HEK293 (cell line): ENCODE measurements around the gene RNF151.

ENCODE experiments used
- GFI1B ChIP-seq: fragments of 450-650 bp; formaldehyde crosslinking; IDR thresholded peaks from 2 replicates; pipeline ENCODE4 v1.5.1; 2016; ENCODE audit warnings: missing biosample characterization, missing genetic modification characterization
- GLIS2 ChIP-seq: fragments of 450-650 bp; formaldehyde crosslinking; IDR thresholded peaks from 2 replicates; pipeline ENCODE4 v1.5.1; 2016; ENCODE audit warnings: missing biosample characterization, missing genetic modification characterization
- KLF16 ChIP-seq: fragments of 450-650 bp; formaldehyde crosslinking; IDR thresholded peaks from 2 replicates; pipeline ENCODE4 v1.5.1; 2017; ENCODE audit warnings: missing biosample characterization, missing genetic modification characterization
- SETDB1 ChIP-seq: IDR thresholded peaks from one replicate; pipeline ENCODE4 v1.6.1; 2017; ENCODE audit warnings: mild to moderate bottlenecking, low read length, moderate library complexity, mixed read lengths; ENCODE audit not compliant: insufficient read length
- ZFP37 ChIP-seq: fragments of 450-650 bp; formaldehyde crosslinking; IDR thresholded peaks from 2 replicates; pipeline ENCODE4 v1.5.1; 2016; ENCODE audit warnings: missing biosample characterization, missing genetic modification characterization
- ZNF24 ChIP-seq: fragments of 450-650 bp; formaldehyde crosslinking; IDR thresholded peaks from 2 replicates; pipeline ENCODE4 v1.5.1; 2016; ENCODE audit warnings: missing biosample characterization, missing genetic modification characterization
- ZNF350 ChIP-seq: fragments of 450-650 bp; formaldehyde crosslinking; IDR thresholded peaks from 2 replicates; pipeline ENCODE4 v1.5.0; 2017; ENCODE audit warnings: missing biosample characterization, mild to moderate bottlenecking, missing genetic modification characterization
- ZNF558 ChIP-seq: fragments of 450-650 bp; formaldehyde crosslinking; IDR thresholded peaks from 2 replicates; pipeline ENCODE4 v1.5.1; 2016; ENCODE audit warnings: missing biosample characterization, missing genetic modification characterization
- ZNF837 ChIP-seq: fragments of 450-650 bp; formaldehyde crosslinking; IDR thresholded peaks from 2 replicates; pipeline ENCODE4 v1.5.1; 2016; ENCODE audit warnings: missing biosample characterization, missing genetic modification characterization
- TF ChIP-seq, protein P1 (sequence below): fragments of 450-650 bp; formaldehyde crosslinking; IDR thresholded peaks from 2 replicates; pipeline ENCODE4 v1.5.1; 2016; ENCODE audit warnings: missing biosample characterization, missing genetic modification characterization
- TF ChIP-seq, protein P2 (sequence below): fragments of 450-650 bp; formaldehyde crosslinking; IDR thresholded peaks from 2 replicates; pipeline ENCODE4 v1.5.1; 2016; ENCODE audit warnings: missing biosample characterization, missing genetic modification characterization, low read depth
- TF ChIP-seq, protein P3 (sequence below): fragments of 450-650 bp; formaldehyde crosslinking; IDR thresholded peaks from 2 replicates; pipeline ENCODE4 v1.5.1; 2016; ENCODE audit warnings: missing biosample characterization, missing genetic modification characterization

DNA sequence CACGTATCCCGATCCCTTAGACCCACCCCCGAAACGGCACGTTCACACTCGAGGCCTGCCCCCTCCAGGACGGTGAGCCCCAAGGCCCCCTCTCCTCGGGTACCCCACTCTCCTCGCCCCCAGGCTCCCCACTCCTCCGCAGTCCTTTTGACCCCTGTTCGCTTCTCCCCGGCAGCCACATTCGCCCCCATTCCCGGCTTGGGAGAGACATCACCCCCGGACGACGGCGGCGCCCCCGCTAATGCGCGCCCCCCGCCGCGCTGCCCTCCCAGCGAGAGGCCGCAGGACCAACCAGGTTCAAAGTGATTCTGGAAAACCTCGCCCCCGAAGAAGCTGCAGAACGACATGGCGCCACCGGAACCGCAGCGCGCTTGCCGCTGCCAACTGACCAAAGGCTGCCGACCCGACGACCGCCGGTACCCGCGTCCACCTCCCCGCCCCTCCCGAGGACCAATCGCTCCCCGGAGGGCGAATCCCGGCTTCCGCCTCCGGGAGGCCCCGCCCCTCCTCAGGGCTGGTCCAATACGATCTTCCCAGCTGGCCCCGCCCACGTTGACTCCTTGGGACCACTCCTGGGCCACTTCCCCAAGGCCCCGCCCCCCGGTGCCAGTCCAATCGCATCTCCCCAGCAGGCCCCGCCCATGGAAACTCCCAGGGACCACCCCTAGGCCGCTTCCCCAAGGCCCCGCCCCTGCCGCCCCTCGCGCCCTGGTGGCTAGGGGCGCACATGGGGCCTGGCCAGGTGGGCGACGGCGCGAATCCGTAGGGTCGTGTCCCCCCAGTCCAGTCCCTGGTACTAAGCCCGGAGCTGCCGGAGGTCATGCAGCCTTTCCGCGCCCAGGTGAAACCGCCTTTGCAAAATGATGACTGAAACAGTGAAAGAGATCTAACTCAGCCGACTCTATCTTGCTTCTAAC is 23.6 kb upstream of the RNF151 start, which contains the start of gene MSRB1:
- TF ChIP-seq, protein P1, sequence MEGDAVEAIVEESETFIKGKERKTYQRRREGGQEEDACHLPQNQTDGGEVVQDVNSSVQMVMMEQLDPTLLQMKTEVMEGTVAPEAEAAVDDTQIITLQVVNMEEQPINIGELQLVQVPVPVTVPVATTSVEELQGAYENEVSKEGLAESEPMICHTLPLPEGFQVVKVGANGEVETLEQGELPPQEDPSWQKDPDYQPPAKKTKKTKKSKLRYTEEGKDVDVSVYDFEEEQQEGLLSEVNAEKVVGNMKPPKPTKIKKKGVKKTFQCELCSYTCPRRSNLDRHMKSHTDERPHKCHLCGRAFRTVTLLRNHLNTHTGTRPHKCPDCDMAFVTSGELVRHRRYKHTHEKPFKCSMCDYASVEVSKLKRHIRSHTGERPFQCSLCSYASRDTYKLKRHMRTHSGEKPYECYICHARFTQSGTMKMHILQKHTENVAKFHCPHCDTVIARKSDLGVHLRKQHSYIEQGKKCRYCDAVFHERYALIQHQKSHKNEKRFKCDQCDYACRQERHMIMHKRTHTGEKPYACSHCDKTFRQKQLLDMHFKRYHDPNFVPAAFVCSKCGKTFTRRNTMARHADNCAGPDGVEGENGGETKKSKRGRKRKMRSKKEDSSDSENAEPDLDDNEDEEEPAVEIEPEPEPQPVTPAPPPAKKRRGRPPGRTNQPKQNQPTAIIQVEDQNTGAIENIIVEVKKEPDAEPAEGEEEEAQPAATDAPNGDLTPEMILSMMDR = peak; percentile 48; the same call in 1 of the 2 replicates
- TF ChIP-seq ZNF837 (no peak), SETDB1 (no peak), KLF16 (tag by site-specific recombination) (peak; percentile 81; the same call in 1 of the 2 replicates), ZFP37 (tag by site-specific recombination) (no peak), GLIS2 (tag by site-specific recombination) (peak; percentile 83), ZNF558 (no peak), ZNF350 (no peak), ZNF24 (tag by site-specific recombination) (0 out of 2 replicates have a peak, but pooled peaks have one; percentile 44), GFI1B (tag by site-specific recombination) (no peak)
- TF ChIP-seq, protein P2, sequence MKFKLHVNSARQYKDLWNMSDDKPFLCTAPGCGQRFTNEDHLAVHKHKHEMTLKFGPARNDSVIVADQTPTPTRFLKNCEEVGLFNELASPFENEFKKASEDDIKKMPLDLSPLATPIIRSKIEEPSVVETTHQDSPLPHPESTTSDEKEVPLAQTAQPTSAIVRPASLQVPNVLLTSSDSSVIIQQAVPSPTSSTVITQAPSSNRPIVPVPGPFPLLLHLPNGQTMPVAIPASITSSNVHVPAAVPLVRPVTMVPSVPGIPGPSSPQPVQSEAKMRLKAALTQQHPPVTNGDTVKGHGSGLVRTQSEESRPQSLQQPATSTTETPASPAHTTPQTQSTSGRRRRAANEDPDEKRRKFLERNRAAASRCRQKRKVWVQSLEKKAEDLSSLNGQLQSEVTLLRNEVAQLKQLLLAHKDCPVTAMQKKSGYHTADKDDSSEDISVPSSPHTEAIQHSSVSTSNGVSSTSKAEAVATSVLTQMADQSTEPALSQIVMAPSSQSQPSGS (tag by site-specific recombination) = no peak
- TF ChIP-seq, protein P3, sequence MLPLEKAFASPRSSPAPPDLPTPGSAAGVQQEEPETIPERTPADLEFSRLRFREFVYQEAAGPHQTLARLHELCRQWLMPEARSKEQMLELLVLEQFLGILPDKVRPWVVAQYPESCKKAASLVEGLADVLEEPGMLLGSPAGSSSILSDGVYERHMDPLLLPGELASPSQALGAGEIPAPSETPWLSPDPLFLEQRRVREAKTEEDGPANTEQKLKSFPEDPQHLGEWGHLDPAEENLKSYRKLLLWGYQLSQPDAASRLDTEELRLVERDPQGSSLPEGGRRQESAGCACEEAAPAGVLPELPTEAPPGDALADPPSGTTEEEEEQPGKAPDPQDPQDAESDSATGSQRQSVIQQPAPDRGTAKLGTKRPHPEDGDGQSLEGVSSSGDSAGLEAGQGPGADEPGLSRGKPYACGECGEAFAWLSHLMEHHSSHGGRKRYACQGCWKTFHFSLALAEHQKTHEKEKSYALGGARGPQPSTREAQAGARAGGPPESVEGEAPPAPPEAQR (tag by site-specific recombination) = no peak
